GM21529 (cell line): ENCODE measurements around the gene FOXL2NB.
A peak's percentile ranks its signal among the peaks of the same experiment; 100 is the strongest.
"Not testable (repeated sequence)": the region's sequence is repeated elsewhere in the genome, so short reads cannot be mapped to it uniquely, and the experiment has no call there.

Experiments used
- ATAC-seq: cut with Tn5 transposase; IDR thresholded peaks from one replicate; pipeline ENCODE4 v1.9.1; 2021; ENCODE audit not compliant: unreplicated experiment

Gene FOXL2NB

GRCh38 chr3:138946663-138947494 is at the start of gene FOXL2NB, which contains the start of gene FOXL2:
FOXL2NB (plus strand) TSS chr3:138947217; CDS start chr3:138947365, 148 bp downstream.
FOXL2 (minus strand) TSS chr3:138947137; CDS start chr3:138946722, 415 bp downstream.
- ATAC-seq, result no peak

GRCh38 chr3:138898301-138898700 is 48.7 kb upstream of the FOXL2NB start:
- ATAC-seq, result no peak

DNA sequence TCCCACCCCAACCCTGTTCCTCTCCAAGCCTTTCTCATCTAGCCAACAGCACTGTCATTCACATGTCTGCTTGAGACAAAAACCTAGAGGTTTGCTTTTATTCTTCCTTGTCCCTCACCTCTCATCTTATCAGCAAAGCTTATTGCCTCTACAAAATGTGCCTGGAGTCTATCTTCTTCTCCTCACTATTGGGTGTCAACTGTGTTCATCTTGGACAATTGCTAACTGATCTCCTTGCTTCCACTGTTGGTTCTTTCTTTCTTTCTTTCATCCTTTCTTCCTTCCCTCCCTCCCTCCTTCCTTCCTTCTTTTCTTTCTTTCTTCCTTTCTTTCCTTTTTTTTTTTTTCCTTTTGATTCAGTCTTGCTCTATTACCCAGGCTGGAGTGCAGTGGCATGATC is 48.3 kb upstream of the FOXL2NB start:
- ATAC-seq, result no peak

DNA sequence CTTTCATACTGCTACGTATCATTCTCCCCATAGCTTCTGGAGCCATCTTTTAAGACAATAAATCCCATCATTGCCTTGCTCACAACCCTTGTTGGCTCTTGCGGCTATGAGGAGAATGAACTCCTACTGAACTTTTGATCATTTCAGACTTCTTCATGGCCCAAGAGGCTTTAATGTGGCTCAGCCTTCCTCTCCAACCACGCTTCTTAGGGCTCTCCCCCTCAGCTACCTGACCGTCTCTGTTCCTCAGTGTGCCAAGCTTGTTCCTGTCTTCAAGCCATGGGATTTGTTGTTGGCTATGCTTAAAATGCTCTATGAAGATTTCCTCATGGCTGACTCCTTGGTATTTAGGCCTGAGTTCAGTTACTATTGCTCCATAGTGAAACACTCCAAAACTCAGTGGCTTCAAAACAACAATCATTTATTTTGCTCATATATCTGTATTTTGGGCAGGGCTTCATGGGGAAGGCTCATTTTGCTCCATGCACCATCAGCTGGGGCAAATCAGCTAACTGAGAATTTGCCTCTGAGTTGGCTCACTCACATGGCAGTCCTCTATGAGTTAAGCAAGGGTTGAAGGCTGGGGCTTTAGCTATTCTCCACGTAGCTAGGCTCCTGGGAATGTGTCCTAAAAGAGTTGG is 47.5 kb upstream of the FOXL2NB start:
- no peak for ATAC-seq

DNA sequence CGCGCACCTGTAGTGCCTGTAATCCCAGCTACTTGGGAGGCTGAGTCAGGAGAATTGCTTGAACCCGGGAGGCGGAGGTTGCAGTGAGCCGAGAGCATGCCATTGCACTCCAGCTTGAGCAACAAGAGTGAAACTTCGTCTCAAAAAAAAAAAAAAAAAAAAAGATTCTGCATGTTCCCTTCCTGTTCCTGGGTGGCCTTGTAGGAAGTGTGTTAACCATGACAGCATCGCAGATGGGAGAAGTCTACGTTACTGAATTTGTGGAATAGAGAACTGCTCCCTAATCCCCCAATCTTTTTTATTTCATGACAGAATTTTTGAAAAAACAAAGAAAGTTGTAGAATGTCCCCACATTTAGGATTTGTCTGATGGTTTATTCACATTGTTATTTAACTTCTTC is 45.5 kb upstream of the FOXL2NB start:
- no peak for ATAC-seq

DNA sequence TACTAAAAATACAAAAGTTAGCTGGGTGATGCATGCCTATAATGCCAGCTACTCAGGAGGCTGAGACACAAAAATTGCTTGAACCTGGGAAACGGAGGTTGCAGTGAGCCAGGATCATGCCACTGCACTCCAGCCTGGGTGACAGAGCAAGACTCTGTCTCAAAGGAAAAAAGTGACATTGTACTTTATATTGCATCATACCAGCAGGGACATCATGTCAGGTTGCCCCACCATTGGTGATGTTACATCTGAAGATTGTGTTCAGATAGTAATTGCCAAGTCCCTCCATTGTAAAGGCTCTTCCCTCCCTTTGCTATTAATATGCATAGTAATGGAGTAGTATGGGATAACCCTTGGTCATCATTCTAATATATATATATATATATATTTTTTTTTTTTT is 44.8 kb upstream of the FOXL2NB start:
- no peak for ATAC-seq

DNA sequence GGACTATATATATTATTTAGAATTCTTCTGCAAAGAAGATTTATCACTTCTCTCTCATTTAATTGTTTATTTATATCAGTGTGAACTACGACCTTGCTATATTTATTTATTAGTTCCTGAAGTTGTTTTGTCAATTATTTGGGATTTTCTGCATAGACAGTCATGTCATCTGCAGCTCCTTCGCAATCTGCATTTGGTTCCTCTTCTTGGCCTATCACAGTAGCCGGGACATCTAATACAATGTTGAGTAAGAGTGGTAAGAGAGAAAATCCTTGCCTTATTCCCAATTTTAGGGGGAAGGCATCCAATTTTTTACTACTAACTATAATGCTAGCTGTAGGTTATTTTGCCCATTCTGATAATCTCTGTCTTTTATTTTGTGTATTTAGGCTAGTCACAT is 39.5 kb upstream of the FOXL2NB start:
- ATAC-seq, result no peak

GRCh38 chr3:138908846-138909245 is 38.2 kb upstream of the FOXL2NB start:
- ATAC-seq, result no peak

DNA sequence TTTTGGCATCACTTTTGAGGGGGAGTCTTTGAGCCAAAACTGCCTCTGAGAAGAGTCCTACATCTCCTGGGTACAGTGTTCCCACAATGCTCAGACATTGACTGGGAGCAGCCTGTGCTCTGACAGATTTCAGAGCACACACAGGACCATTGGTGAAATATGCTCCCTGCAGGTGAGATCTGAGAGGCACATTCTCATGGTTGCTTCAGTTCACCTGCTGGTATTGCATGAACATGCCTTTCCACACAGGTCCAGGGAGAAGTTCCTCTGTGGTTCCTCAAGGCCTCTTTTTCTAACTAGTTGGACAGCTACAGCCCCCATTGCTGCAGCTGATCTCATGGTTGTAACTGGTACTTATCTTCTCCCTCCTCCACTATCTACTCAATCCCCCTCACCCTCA is 37.1 kb upstream of the FOXL2NB start:
- no peak for ATAC-seq

DNA sequence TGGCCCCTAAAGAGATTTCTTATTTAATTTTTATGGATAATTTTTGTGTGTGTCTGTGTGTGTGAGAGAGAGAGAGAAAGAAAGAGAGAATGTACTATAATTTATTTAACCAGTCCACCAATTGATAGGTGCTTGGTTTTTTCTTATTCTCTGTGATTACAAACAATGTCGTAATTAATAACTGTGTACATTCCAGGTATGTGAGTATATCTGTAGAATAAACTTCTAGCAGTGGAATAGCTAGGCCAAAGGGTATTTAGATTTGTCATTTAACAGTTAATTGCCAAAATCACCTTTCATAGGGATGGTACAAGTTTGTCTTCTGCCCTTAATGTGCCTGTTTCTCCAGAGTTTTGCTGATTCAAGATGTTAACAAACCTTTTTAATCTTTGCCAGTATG is 35.4 kb upstream of the FOXL2NB start:
- no peak for ATAC-seq

- no peak for ATAC-seq
These were observed 34.8 kb upstream of the FOXL2NB start for GRCh38 chr3:138912237-138912636.

GRCh38 chr3:138913766-138914165 is 33.3 kb upstream of the FOXL2NB start:
- no peak for ATAC-seq

GRCh38 chr3:138914870-138915502 is 32.0 kb upstream of the FOXL2NB start:
- ATAC-seq, result peak; percentile 21

GRCh38 chr3:138915503-138916498 is 31.2 kb upstream of the FOXL2NB start:
- peak; percentile 85 for ATAC-seq

GRCh38 chr3:138916824-138917223 is 30.2 kb upstream of the FOXL2NB start:
- no peak for ATAC-seq

GRCh38 chr3:138919325-138919724 is 27.7 kb upstream of the FOXL2NB start:
- ATAC-seq, result no peak

DNA sequence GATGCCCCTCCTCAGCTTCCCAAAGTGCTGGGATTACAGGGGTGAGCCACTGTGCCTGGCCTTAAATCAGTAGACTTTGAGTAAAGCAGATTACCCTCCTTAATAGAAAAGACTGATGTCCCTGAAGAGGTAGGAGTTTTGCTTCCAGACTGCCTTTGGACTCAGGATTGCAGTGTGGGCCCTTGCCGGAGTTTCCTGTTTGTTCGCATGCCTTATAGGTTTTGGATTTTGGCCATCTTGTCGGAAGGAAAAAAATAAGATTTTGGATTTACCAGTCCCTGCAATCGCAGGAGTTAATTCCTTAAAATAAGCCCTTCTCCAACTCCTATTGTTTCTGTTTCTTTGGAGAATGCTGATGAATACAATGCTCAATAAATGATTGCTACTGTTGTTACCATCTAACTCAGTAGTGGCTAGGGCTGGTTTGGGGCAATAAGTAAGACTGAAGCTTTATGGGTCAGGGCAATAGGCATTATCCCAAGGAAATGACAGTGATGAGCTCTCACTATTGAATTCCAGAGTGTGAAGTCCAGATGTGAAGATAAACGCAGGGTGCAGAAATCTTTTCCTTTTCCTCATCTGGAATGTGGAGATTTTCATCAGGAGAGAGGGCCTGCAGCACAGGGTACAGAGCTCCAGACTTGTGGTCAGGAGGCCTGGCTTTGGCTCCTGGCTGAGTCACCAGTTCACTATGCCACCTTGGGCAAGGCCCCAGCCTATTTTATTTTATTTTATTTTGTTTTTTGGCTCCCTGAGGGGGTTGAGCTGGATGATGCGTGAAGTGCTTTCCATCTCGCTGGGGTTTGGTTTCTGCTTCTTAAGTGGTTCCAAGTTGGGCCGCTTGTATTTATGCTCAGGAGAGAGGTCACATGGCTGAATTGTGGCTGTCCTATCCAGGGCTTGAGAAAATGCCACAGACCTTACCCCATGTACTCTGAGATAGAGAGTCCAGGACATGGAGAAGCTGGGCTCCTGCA is 25.4 kb upstream of the FOXL2NB start:
- ATAC-seq, result no peak

DNA sequence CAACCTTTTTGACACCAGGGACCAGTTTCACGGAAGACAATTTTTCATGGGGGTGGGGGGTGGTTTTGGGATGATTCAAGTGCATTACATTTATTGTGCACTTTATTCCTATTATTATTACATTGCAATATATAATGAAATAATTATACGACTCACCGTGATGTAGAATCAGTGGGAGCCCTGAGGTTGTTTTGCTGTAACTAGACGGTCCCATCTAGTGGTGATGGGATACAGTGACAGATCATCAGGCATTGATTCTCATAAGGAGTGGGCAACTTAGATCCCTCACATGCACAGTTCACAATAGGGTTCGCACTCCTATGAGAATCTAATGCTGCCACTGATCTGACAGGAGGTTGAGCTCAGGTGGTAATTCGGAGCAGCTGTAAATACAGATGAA is 24.6 kb upstream of the FOXL2NB start:
- ATAC-seq, result not testable (repeated sequence)

- ATAC-seq, result peak; percentile 82
These were observed 23.5 kb upstream of the FOXL2NB start for GRCh38 chr3:138923531-138923994.
